Endothelial cell of umbilical vein (primary cell): Measurements from ENCODE around the gene AFF4. TPM values are rescaled to one million over a fixed set of nuclear protein-coding genes. Genes with fewer than 3 reads are reported as not detected.

ENCODE experiments used
- BruUV-seq: library from RNA; stranded (reverse); fragments of 400-500 nt; replicated peaks from 2 replicates; lab custom pipeline; 2021; lab: Mats Ljungman, UMichigan
- CTCF ChIA-PET: fragments of 300-600, 350-600 bp; sonication (Branson Sonifier 250); formaldehyde crosslinking; loops from one replicate; lab custom pipeline; 2021; ENCODE audit warnings: antibody characterized with exemption, inconsistent platforms; lab: Charles Lee
- POLR2A ChIA-PET: fragments of 300-600, 350-600 bp; sonication (Branson Sonifier 250); formaldehyde crosslinking; loops from one replicate; lab custom pipeline; 2021; ENCODE audit warnings: antibody characterized with exemption, inconsistent platforms; lab: Charles Lee
- DNase-seq: peaks from one replicate; pipeline ENCODE4 v3.0.0-alpha.2; 2011; ENCODE audit warnings: low read depth, low spot score
- FAIRE-seq: peaks from 2 replicates; lab custom pipeline; 2011; peaks lifted over from hg19 to GRCh38; lab: Jason Lieb, UNC
- H2AFZ ChIP-seq: 2 replicates; pipeline ENCODE4 v1.6.0; 2012; ENCODE audit warnings: low read depth, low read length, control low read depth, inconsistent platforms
- H3K27ac ChIP-seq: 2 replicates; pipeline ENCODE4 v1.5.1; 2011; ENCODE audit warnings: low read depth, mild to moderate bottlenecking, control low read depth, low read length, moderate library complexity; ENCODE audit not compliant: insufficient read depth
- H3K27me3 ChIP-seq, 2 experiments: 2 replicates each; pipeline versions ENCODE4 v1.6.0 to v1.6.1; 2011; ENCODE audit warnings: low read length in 2 of 2, mixed read lengths in 1 of 2; ENCODE audit not compliant: control insufficient read depth in 2 of 2, insufficient read depth in 2 of 2
- H3K36me3 ChIP-seq, 2 experiments: 2 replicates in 1 of 2; 3 replicates in 1 of 2; pipeline ENCODE4 v1.5.1; 2011; ENCODE audit warnings: low read length in 2 of 2, mild to moderate bottlenecking in 1 of 2, moderate library complexity in 1 of 2; ENCODE audit not compliant: control insufficient read depth in 2 of 2, insufficient read depth in 2 of 2; ENCODE audit errors: extremely low read depth in 1 of 2
- H3K4me1 ChIP-seq: 3 replicates; pipeline ENCODE4 v1.5.1; 2011; ENCODE audit warnings: mild to moderate bottlenecking, low read length; ENCODE audit not compliant: control insufficient read depth, insufficient read depth; ENCODE audit errors: extremely low read depth
- H3K4me2 ChIP-seq: 2 replicates; pipeline ENCODE4 v1.6.1; 2011; ENCODE audit warnings: low read length, control low read depth, mixed read lengths; ENCODE audit not compliant: insufficient read depth
- H3K4me3 ChIP-seq, 3 experiments: fragments of 200-600 bp in 1 of 3; sonication (generic), shearing (Covaris generic) in 1 of 3; replicated peaks in 1 of 3; 2 replicates each; pipeline ENCODE4 v1.5.1; 2011 to 2016; ENCODE audit warnings: control low read depth in 3 of 3, low read length in 3 of 3, mild to moderate bottlenecking in 2 of 3, inconsistent platforms in 1 of 3, low read depth in 1 of 3, moderate library complexity in 1 of 3; ENCODE audit not compliant: insufficient read depth in 1 of 3
- H3K79me2 ChIP-seq: 2 replicates; pipeline ENCODE4 v1.6.0; 2012; ENCODE audit warnings: low read length, inconsistent platforms; ENCODE audit not compliant: control insufficient read depth, insufficient read depth
- H3K9ac ChIP-seq: replicated peaks from 2 replicates; pipeline ENCODE3; 2011; ENCODE audit warnings: low read length, control low read depth; ENCODE audit not compliant: insufficient read depth; ENCODE audit errors: extremely low read depth
- H3K9me1 ChIP-seq: replicated peaks from 3 replicates; pipeline ENCODE4 v1.6.0; 2011; ENCODE audit warnings: mild to moderate bottlenecking, low read length; ENCODE audit not compliant: control insufficient read depth, insufficient read depth; ENCODE audit errors: extremely low read depth
- H3K9me3 ChIP-seq: replicated peaks from 2 replicates; pipeline ENCODE4 v1.5.1; 2012; ENCODE audit warnings: low read length, inconsistent platforms; ENCODE audit not compliant: control insufficient read depth, insufficient read depth
- H4K20me1 ChIP-seq: replicated peaks from 2 replicates; pipeline ENCODE3; 2011; ENCODE audit warnings: mild to moderate bottlenecking, low read length; ENCODE audit not compliant: control insufficient read depth, insufficient read depth; ENCODE audit errors: extremely low read depth
- EZH2 ChIP-seq: IDR thresholded peaks from 2 replicates; pipeline ENCODE4 v1.6.1; 2012; ENCODE audit warnings: borderline replicate concordance, low read depth, mild to moderate bottlenecking, moderate library complexity, low read length, inconsistent platforms; ENCODE audit not compliant: severe bottlenecking
- FOS ChIP-seq: IDR thresholded peaks from 2 replicates; pipeline ENCODE4 v1.6.1; 2011; ENCODE audit warnings: mild to moderate bottlenecking, low read length, moderate library complexity, borderline replicate concordance; ENCODE audit not compliant: insufficient read depth
- GATA2 ChIP-seq: IDR thresholded peaks from 2 replicates; pipeline ENCODE4 v1.7.0; 2011; ENCODE audit warnings: low read depth, mild to moderate bottlenecking, moderate library complexity, mixed read lengths, low read length; ENCODE audit not compliant: insufficient read length, insufficient read depth
- JUN ChIP-seq: IDR thresholded peaks from 2 replicates; pipeline ENCODE4 v1.6.1; 2011; ENCODE audit warnings: borderline replicate concordance, low read depth; ENCODE audit not compliant: insufficient read length, insufficient read depth
- MYC ChIP-seq: IDR thresholded peaks from one replicate; pipeline ENCODE4 v1.6.1; 2011; ENCODE audit warnings: mild to moderate bottlenecking, low read depth, low read length
- POLR2A ChIP-seq: IDR thresholded peaks from 2 replicates; pipeline ENCODE4 v1.6.1; 2012; ENCODE audit warnings: low read depth, mild to moderate bottlenecking, control low read depth, low read length
- POLR2AphosphoS5 ChIP-seq: IDR thresholded peaks from 2 replicates; pipeline ENCODE4 v1.6.1; 2012; ENCODE audit warnings: low read depth, mild to moderate bottlenecking, control low read depth, low read length, moderate library complexity; ENCODE audit not compliant: insufficient read depth
- dilution Hi-C: fragments of 300-500 bp; cut with MboI; formaldehyde crosslinking; loops from one replicate; pipeline ENCODE4 v1.15.0; 2019; ENCODE audit warnings: low sequenced_read_pairs; ENCODE audit not compliant: extremely low pct_ligation_motif_present
- intact Hi-C: fragments of 100-400 bp; cut with micrococcal nuclease; formaldehyde crosslinking; loops from one replicate; pipeline ENCODE4 v1.10.0; 2022
- polyA plus RNA-seq, 4 experiments: library from polyadenylated mRNA; depleted of rRNA in 3 of 4; stranded (reverse) in 3 of 4; unstranded in 1 of 4; fragments of >200 nt; gene quantifications; 2 replicates each; pipeline versions ENCODE4 v1.2.1 to v1.2.3, GENCODE V29; 2011 to 2012; ENCODE audit warnings: missing spikeins in 1 of 4
- total RNA-seq: library from RNA; stranded (reverse); gene quantifications from 2 replicates; pipeline ENCODE4 v1.2.3, GENCODE V29; 2021
- TF ChIP-seq, protein P1 (sequence below), 2 donors: IDR thresholded peaks; 1 replicate in 1 of 2; 2 replicates in 1 of 2; pipeline ENCODE4 v1.5.1; 2011; ENCODE audit warnings: low read length in 2 of 2, mild to moderate bottlenecking in 2 of 2, moderate library complexity in 2 of 2, control low read depth in 1 of 2, inconsistent platforms in 1 of 2, low read depth in 1 of 2; ENCODE audit not compliant: insufficient read depth in 1 of 2; ENCODE audit errors: extremely low read depth in 1 of 2

AFF4 gene
- total and polyA plus RNA-seq, 2 donors (not counting 3 experiments of a cell fraction or from before 2014, with no cell fraction given): 27.0 to 88.3 TPM

DNA sequence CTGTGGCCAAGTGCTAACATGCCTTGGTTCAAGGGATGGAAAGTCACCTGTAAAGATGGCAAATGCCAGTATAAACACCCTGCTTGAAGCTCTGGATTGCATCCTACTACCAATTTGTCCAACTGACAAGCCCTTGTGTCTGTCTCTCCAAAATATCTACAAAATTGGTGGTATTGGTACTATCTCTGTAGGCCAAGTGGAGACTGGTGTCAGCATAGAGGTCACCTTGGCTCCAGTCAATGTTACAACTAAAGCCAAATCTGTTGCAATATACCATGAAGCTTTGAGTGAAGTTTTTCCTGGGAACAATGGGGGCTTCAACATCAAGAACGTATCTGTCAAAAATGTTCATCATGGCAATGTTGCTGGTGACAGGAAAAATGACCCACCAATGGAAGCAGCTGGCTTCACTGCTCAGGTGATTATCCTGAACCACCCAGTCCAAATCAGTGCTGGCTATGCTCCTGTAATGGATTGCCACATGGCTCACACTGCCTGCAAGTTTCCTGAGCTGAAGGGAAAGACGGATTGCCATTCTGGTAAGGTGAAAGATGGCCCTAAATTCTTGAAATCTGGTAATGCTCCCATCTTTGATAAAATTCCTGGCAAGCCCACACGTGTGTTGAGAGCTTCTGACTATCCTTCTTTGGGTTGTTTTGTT lies 19.9 kb downstream of the AFF4 start:
- Histone ChIP-seq H3K9me3 (no peaks in the 10 kb centered on the region), H3K27ac (no peak overlapping the region), H3K4me2 (no peak overlapping the region), H3K79me2 (peaks cover 96% of the 10 kb centered on the region), H3K4me1 (peaks cover 19% of the 10 kb centered on the region), H3K4me3 (no peak overlapping the region), H3K27me3 (no peaks in the 10 kb centered on the region), H2AFZ (no peak overlapping the region), H3K9me1 (no peaks in the 10 kb centered on the region), H3K36me3 (peaks cover 2 to 6% of the 10 kb centered on the region in 2 experiments), H3K9ac (no peak overlapping the region), H4K20me1 (peaks cover 23% of the 10 kb centered on the region)
- CTCF ChIA-PET: no interaction called here
- TF ChIP-seq JUN (no peak), FOS (no peak), POLR2AphosphoS5 (no peak), POLR2A (no peak), GATA2 (no peak), MYC (no peak), EZH2 (no peak)
- TF ChIP-seq, protein P1, sequence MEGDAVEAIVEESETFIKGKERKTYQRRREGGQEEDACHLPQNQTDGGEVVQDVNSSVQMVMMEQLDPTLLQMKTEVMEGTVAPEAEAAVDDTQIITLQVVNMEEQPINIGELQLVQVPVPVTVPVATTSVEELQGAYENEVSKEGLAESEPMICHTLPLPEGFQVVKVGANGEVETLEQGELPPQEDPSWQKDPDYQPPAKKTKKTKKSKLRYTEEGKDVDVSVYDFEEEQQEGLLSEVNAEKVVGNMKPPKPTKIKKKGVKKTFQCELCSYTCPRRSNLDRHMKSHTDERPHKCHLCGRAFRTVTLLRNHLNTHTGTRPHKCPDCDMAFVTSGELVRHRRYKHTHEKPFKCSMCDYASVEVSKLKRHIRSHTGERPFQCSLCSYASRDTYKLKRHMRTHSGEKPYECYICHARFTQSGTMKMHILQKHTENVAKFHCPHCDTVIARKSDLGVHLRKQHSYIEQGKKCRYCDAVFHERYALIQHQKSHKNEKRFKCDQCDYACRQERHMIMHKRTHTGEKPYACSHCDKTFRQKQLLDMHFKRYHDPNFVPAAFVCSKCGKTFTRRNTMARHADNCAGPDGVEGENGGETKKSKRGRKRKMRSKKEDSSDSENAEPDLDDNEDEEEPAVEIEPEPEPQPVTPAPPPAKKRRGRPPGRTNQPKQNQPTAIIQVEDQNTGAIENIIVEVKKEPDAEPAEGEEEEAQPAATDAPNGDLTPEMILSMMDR (IDR thresholded peaks at IDR 0.05; ENCODE audit: extremely low read depth in 1 of 2, insufficient read depth in 1 of 2, low read depth in 1 of 2, low read length in 2 of 2): no peak
- intact Hi-C loops (no loop called here), dilution Hi-C loops (no loop called here)
- BruUV-seq: no TSS peak
- POLR2A ChIA-PET: no interaction called here
- no peak for FAIRE-seq
- DNase-seq: no peak
